GM23338 (cell line): ENCODE data around the gene NSG1. TPM values are rescaled to one million over a fixed set of nuclear protein-coding genes. Genes with fewer than 3 reads are reported as not detected.

Experiments used
- ATAC-seq: fragments of 200-7000 bp; cut with Tn5 transposase; 3 replicates; pipeline ENCODE4 v1.9.1; 2020
- DNase-seq: peaks from one replicate; pipeline ENCODE4 v3.0.0-alpha.2; 2015; ENCODE audit warnings: low spot score
- H2AFZ ChIP-seq: fragments of 200-600 bp; sonication (generic); 2 replicates; pipeline ENCODE4 v1.8.0; 2016; ENCODE audit warnings: antibody characterized with exemption, mild to moderate bottlenecking, moderate library complexity
- H3F3A ChIP-seq: fragments of 200-600 bp; sonication (generic); replicated peaks from 2 replicates; pipeline ENCODE4 v1.8.0; 2017; ENCODE audit warnings: antibody characterized with exemption, mixed run types, low read depth
- H3K27ac ChIP-seq: fragments of 200-600 bp; sonication (generic); 2 replicates; pipeline ENCODE4 v1.6.1; 2016; ENCODE audit warnings: low read depth
- H3K27me3 ChIP-seq: fragments of 200-600 bp; sonication (generic); 2 replicates; pipeline ENCODE4 v1.8.0; 2016; ENCODE audit warnings: mild to moderate bottlenecking, mixed run types, moderate library complexity; ENCODE audit not compliant: insufficient read depth
- H3K36me3 ChIP-seq: fragments of 200-600 bp; sonication (generic); 2 replicates; pipeline ENCODE4 v1.8.0; 2016; ENCODE audit warnings: mild to moderate bottlenecking; ENCODE audit not compliant: insufficient read depth
- H3K4me1 ChIP-seq: fragments of 200-600 bp; sonication (generic); 2 replicates; pipeline ENCODE4 v1.8.0; 2016; ENCODE audit warnings: mild to moderate bottlenecking, moderate library complexity; ENCODE audit not compliant: insufficient read depth
- H3K4me2 ChIP-seq: fragments of 200-600 bp; sonication (generic); 2 replicates; pipeline ENCODE4 v1.7.1; 2017; ENCODE audit warnings: mixed run types
- H3K4me3 ChIP-seq: fragments of 200-600 bp; sonication (generic); 2 replicates; pipeline ENCODE4 v1.6.1; 2016; ENCODE audit warnings: mixed run types
- H3K79me2 ChIP-seq: fragments of 200-600 bp; sonication (generic); replicated peaks from 2 replicates; pipeline ENCODE4 v1.8.0; 2017; ENCODE audit warnings: mild to moderate bottlenecking; ENCODE audit not compliant: insufficient read depth
- H3K9me2 ChIP-seq: fragments of 200-600 bp; sonication (generic); 2 replicates; pipeline ENCODE4 v1.8.0; 2017; ENCODE audit not compliant: insufficient read depth
- H4K20me1 ChIP-seq: fragments of 200-600 bp; sonication (generic); replicated peaks from 2 replicates; pipeline ENCODE4 v1.8.0; 2017; ENCODE audit warnings: mild to moderate bottlenecking; ENCODE audit not compliant: insufficient read depth
- H3K27ac Mint-ChIP-seq: 2 replicates; pipeline ENCODE4 v1.8.0; 2020; ENCODE audit warnings: inconsistent platforms, mild to moderate bottlenecking, moderate library complexity, mixed read lengths
- H3K27me3 Mint-ChIP-seq: 3 replicates; pipeline ENCODE4 v1.8.0; 2022; ENCODE audit warnings: low read depth, mild to moderate bottlenecking, moderate library complexity, mixed read lengths, inconsistent platforms; ENCODE audit not compliant: insufficient read depth, poor library complexity
- H3K36me3 Mint-ChIP-seq: 3 replicates; pipeline ENCODE4 v1.8.0; 2021; ENCODE audit warnings: low read depth, mild to moderate bottlenecking, inconsistent platforms, moderate library complexity, mixed read lengths
- H3K4me1 Mint-ChIP-seq: 3 replicates; pipeline ENCODE4 v1.8.0; 2020; ENCODE audit warnings: mild to moderate bottlenecking, inconsistent platforms, mixed read lengths
- H3K4me3 Mint-ChIP-seq: 3 replicates; pipeline ENCODE4 v1.8.0; 2021; ENCODE audit warnings: moderate library complexity, mild to moderate bottlenecking, inconsistent platforms, mixed read lengths
- H3K9me3 Mint-ChIP-seq: 3 replicates; pipeline ENCODE4 v1.8.0; 2020; ENCODE audit warnings: moderate library complexity, mild to moderate bottlenecking, inconsistent platforms, mixed read lengths
- EZH2 ChIP-seq: fragments of 200-600 bp; sonication (generic); IDR thresholded peaks from one replicate; pipeline ENCODE4 v1.8.0; 2017; ENCODE audit warnings: antibody characterized with exemption, mild to moderate bottlenecking, low read depth; ENCODE audit not compliant: unreplicated experiment
- EZH2phosphoT487 ChIP-seq: fragments of 200-600 bp; sonication (generic); IDR thresholded peaks from one replicate; pipeline ENCODE4 v1.8.1; 2018; ENCODE audit warnings: antibody characterized with exemption; ENCODE audit not compliant: unreplicated experiment
- JUNB ChIP-seq: IDR thresholded peaks from one replicate; pipeline ENCODE4 v1.6.1; 2016; ENCODE audit warnings: antibody characterized with exemption; ENCODE audit not compliant: unreplicated experiment
- NANOG ChIP-seq: IDR thresholded peaks from 2 replicates; pipeline ENCODE4 v1.6.1; 2016; ENCODE audit warnings: antibody characterized with exemption, borderline replicate concordance
- POLR2AphosphoS5 ChIP-seq: IDR thresholded peaks from 2 replicates; pipeline ENCODE4 v1.6.1; 2016; ENCODE audit warnings: antibody characterized with exemption, low read depth
- STAT1 ChIP-seq: IDR thresholded peaks from one replicate; pipeline ENCODE4 v1.6.1; 2016; ENCODE audit warnings: antibody characterized with exemption; ENCODE audit not compliant: unreplicated experiment
- polyA plus RNA-seq: library from polyadenylated mRNA; unstranded; fragments of >200 nt; fragmentation: Nextera tagmentation; extraction: Ambion mirVana; gene quantifications from 2 replicates; pipeline ENCODE4 v1.2.1, GENCODE V29; 2016
- total RNA-seq: library from RNA; depleted of rRNA; stranded (reverse); fragments of >200 nt; shearing (Covaris generic); gene quantifications from 2 replicates; pipeline ENCODE4 v1.2.3, GENCODE V29; 2014
- TF ChIP-seq, protein P1 (sequence below): fragments of 250-450 bp; sonication (Bioruptor Pico); IDR thresholded peaks from 2 replicates; pipeline ENCODE4 v1.5.0; 2020; ENCODE audit warnings: mild to moderate bottlenecking, moderate library complexity
- TF ChIP-seq, protein P2 (sequence below): IDR thresholded peaks from 2 replicates; pipeline ENCODE4 v1.6.1; 2016; ENCODE audit warnings: antibody characterized with exemption

NSG1 gene
- total and polyA plus RNA-seq, 2 experiments from 2014 or later = 17.4 to 34.5 TPM

DNA sequence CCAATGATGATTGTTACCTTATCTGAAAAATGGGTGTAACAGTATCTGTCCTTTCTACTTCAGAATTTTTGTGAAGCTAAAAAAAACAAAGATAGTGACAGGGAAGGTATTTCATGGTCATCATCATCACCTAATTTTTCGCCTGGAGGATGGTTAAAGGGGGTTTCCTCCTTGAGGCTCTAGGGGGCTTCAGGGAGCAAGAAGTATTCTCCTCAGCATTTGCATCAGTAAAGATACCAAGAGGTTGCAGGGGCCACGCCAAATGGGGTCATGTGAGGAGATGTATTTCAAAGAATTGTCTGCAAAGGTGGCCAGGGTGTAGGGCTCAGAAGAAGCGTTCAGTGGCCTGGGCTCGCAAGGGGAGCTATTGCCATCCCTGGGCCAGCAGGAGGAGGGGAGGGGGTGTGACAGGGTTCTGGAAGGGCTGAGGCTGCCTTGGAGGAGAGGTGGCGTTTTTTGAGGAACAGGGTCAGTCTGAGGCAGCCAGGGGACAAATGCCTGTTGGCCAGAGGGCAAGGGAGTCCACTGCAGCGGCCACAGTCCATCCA is 7.3 kb upstream of the NSG1 start (continued):
- TF ChIP-seq, protein P1, sequence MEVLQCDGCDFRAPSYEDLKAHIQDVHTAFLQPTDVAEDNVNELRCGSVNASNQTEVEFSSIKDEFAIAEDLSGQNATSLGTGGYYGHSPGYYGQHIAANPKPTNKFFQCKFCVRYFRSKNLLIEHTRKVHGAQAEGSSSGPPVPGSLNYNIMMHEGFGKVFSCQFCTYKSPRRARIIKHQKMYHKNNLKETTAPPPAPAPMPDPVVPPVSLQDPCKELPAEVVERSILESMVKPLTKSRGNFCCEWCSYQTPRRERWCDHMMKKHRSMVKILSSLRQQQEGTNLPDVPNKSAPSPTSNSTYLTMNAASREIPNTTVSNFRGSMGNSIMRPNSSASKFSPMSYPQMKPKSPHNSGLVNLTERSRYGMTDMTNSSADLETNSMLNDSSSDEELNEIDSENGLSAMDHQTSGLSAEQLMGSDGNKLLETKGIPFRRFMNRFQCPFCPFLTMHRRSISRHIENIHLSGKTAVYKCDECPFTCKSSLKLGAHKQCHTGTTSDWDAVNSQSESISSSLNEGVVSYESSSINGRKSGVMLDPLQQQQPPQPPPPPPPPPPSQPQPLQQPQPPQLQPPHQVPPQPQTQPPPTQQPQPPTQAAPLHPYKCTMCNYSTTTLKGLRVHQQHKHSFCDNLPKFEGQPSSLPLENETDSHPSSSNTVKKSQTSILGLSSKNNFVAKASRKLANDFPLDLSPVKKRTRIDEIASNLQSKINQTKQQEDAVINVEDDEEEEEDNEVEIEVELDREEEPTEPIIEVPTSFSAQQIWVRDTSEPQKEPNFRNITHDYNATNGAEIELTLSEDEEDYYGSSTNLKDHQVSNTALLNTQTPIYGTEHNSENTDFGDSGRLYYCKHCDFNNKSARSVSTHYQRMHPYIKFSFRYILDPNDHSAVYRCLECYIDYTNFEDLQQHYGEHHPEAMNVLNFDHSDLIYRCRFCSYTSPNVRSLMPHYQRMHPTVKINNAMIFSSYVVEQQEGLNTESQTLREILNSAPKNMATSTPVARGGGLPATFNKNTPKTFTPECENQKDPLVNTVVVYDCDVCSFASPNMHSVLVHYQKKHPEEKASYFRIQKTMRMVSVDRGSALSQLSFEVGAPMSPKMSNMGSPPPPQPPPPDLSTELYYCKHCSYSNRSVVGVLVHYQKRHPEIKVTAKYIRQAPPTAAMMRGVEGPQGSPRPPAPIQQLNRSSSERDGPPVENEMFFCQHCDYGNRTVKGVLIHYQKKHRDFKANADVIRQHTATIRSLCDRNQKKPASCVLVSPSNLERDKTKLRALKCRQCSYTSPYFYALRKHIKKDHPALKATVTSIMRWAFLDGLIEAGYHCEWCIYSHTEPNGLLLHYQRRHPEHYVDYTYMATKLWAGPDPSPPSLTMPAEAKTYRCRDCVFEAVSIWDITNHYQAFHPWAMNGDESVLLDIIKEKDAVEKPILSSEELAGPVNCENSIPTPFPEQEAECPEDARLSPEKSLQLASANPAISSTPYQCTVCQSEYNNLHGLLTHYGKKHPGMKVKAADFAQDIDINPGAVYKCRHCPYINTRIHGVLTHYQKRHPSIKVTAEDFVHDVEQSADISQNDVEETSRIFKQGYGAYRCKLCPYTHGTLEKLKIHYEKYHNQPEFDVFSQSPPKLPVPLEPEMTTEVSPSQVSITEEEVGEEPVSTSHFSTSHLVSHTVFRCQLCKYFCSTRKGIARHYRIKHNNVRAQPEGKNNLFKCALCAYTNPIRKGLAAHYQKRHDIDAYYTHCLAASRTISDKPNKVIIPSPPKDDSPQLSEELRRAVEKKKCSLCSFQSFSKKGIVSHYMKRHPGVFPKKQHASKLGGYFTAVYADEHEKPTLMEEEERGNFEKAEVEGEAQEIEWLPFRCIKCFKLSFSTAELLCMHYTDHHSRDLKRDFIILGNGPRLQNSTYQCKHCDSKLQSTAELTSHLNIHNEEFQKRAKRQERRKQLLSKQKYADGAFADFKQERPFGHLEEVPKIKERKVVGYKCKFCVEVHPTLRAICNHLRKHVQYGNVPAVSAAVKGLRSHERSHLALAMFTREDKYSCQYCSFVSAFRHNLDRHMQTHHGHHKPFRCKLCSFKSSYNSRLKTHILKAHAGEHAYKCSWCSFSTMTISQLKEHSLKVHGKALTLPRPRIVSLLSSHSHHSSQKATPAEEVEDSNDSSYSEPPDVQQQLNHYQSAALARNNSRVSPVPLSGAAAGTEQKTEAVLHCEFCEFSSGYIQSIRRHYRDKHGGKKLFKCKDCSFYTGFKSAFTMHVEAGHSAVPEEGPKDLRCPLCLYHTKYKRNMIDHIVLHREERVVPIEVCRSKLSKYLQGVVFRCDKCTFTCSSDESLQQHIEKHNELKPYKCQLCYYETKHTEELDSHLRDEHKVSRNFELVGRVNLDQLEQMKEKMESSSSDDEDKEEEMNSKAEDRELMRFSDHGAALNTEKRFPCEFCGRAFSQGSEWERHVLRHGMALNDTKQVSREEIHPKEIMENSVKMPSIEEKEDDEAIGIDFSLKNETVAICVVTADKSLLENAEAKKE (CRISPR knock-in tag) = no peak

DNA sequence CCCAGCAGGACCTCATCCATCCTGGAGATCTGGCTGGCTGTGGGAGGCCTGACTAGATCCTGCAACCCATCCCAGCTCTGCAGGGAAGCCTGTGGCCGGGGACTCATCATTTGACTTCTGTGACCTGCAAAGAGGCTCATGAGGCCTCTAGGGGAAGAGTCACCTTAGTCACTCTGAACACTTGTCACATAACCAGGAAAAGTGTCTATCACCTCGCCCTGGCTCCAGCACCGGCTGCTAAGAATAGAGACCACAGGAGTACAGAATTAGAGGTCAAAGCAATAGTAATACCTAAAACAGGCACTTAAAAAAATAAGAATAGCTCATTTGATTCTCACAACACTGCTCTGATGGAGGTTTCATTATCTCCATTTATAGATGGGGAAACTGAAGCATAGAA is 3.8 kb upstream of the NSG1 start:
- peaks cover under 1% of the 10 kb centered on the region; the same call in 1 of the 3 replicates for H3K36me3 Mint-ChIP-seq
- H3K4me1 ChIP-seq = peaks cover 21% of the 10 kb centered on the region
- no peak overlapping the region for H3K27ac ChIP-seq
- DNase-seq (no peak), ATAC-seq (no peak)
- H3K79me2 ChIP-seq = no peaks in the 10 kb centered on the region
- no peaks in the 10 kb centered on the region for H3F3A ChIP-seq
- peaks cover 29% of the 10 kb centered on the region for H3K27me3 Mint-ChIP-seq
- H3K4me2 ChIP-seq = no peak overlapping the region
- H3K9me2 ChIP-seq = no peaks in the 10 kb centered on the region
- TF ChIP-seq EZH2phosphoT487 = no peak
- no peak for TF ChIP-seq POLR2AphosphoS5
- no peak for TF ChIP-seq STAT1
- TF ChIP-seq NANOG = no peak
- TF ChIP-seq, protein P1 (CRISPR knock-in tag) = no peak
- TF ChIP-seq EZH2 = no peak
- no peak for TF ChIP-seq JUNB
- TF ChIP-seq, protein P2, sequence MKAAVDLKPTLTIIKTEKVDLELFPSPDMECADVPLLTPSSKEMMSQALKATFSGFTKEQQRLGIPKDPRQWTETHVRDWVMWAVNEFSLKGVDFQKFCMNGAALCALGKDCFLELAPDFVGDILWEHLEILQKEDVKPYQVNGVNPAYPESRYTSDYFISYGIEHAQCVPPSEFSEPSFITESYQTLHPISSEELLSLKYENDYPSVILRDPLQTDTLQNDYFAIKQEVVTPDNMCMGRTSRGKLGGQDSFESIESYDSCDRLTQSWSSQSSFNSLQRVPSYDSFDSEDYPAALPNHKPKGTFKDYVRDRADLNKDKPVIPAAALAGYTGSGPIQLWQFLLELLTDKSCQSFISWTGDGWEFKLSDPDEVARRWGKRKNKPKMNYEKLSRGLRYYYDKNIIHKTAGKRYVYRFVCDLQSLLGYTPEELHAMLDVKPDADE = no peak
- no peak overlapping the region for H3K27ac Mint-ChIP-seq
- no peaks in the 10 kb centered on the region for H4K20me1 ChIP-seq
- H3K9me3 Mint-ChIP-seq = no peaks in the 10 kb centered on the region; the same call in 2 of the 3 replicates
- H2AFZ ChIP-seq = no peak overlapping the region
- H3K4me3 ChIP-seq = no peak overlapping the region
- H3K4me1 Mint-ChIP-seq = peaks cover 34% of the 10 kb centered on the region
- no peak overlapping the region for H3K4me3 Mint-ChIP-seq
- H3K36me3 ChIP-seq = no peaks in the 10 kb centered on the region
- peaks cover 43% of the 10 kb centered on the region for H3K27me3 ChIP-seq
